Stimulated activated CD4-positive, alpha-beta T cell treated with anti-CD3 and anti-CD28 coated beads, TNF-alpha, amount 100 ng/mL, for 4 hours (primary cell): ENCODE results near the gene ADAMTS12.

Source experiments
- DNase-seq, 3 experiments: peaks; one replicate each; pipeline ENCODE4 v3.0.0-alpha.2; 2020; ENCODE audit warnings: low read depth in 3 of 3

ADAMTS12 gene

GRCh38 chr5:33756491-33756890, 135.3 kb downstream of the ADAMTS12 start:
- DNase-seq = no peak

- no peak for DNase-seq
Measured at GRCh38 chr5:33755231-33755630, 136.6 kb downstream of the ADAMTS12 start.

- DNase-seq = no peak
Measured at GRCh38 chr5:33753704-33754103, 138.1 kb downstream of the ADAMTS12 start.

- DNase-seq = no peak
Measured at GRCh38 chr5:33748754-33749153, 143.0 kb downstream of the ADAMTS12 start.

- DNase-seq = no peak
Measured at GRCh38 chr5:33745101-33745770, 146.6 kb downstream of the ADAMTS12 start.

- DNase-seq = no peak
Measured at GRCh38 chr5:33743099-33743498, 148.7 kb downstream of the ADAMTS12 start.

- DNase-seq = no peak
Measured at GRCh38 chr5:33742181-33742580, 149.6 kb downstream of the ADAMTS12 start.

GRCh38 chr5:33738967-33739366, 152.8 kb downstream of the ADAMTS12 start:
- no peak for DNase-seq

GRCh38 chr5:33738097-33738496, 153.7 kb downstream of the ADAMTS12 start:
- DNase-seq = no peak

- no peak for DNase-seq
Measured at GRCh38 chr5:33737697-33738096, 154.1 kb downstream of the ADAMTS12 start.

- DNase-seq = no peak
Measured at GRCh38 chr5:33737284-33737683, 154.5 kb downstream of the ADAMTS12 start.

- DNase-seq = no peak
Measured at GRCh38 chr5:33736510-33736909, 155.3 kb downstream of the ADAMTS12 start.

GRCh38 chr5:33735072-33735471, 156.7 kb downstream of the ADAMTS12 start:
- DNase-seq = no peak

- no peak for DNase-seq
Measured at GRCh38 chr5:33734537-33734936, 157.3 kb downstream of the ADAMTS12 start.

GRCh38 chr5:33733225-33733624, 158.6 kb downstream of the ADAMTS12 start:
- DNase-seq = no peak

GRCh38 chr5:33726422-33727165, 165.2 kb downstream of the ADAMTS12 start:
- DNase-seq = no peak

GRCh38 chr5:33725806-33726205, 166.0 kb downstream of the ADAMTS12 start:
- DNase-seq = no peak

GRCh38 chr5:33721491-33722200, 170.1 kb downstream of the ADAMTS12 start:
- DNase-seq = no peak

GRCh38 chr5:33720176-33720575, 171.6 kb downstream of the ADAMTS12 start:
- no peak for DNase-seq

- DNase-seq = no peak
Measured at GRCh38 chr5:33719769-33720168, 172.0 kb downstream of the ADAMTS12 start.

- no peak for DNase-seq
Measured at GRCh38 chr5:33715661-33716060, 176.1 kb downstream of the ADAMTS12 start.

- DNase-seq = no peak
Measured at GRCh38 chr5:33713136-33713765, 178.5 kb downstream of the ADAMTS12 start.
